ENCODE data around the gene CCDC74B. TPM values are rescaled to one million over a fixed set of nuclear protein-coding genes. Genes with fewer than 3 reads are reported as not detected.
"Not testable (repeated sequence)": the region's sequence is repeated elsewhere in the genome, so short reads cannot be mapped to it uniquely, and the experiment has no call there.

Gene CCDC74B
- total RNA-seq, 1 donor from 2014 or later, result 8.8 TPM

DNA sequence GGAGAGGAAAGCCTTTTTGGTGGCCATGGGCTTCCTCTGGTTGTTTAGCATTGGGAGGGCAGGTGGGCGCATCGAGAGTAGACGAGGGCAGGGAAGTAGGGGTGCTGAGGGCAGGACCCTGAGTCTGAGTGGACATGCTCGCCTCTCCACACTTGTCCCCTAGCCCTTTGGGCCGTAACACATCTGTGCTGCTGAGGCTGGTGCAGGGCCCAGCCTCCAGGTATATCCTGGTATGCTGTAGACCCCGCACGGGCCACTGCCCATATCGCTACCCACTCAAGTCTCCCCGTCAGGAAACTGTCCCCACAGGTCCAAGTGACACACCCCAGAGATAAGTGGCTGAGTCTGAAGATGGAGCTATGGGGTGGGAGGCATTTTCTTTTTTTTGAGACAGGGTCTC lies 13.7 kb upstream of the CCDC74B start:
- H3F3A ChIP-seq (ENCODE audit: low read depth), result no peaks in the 10 kb centered on the region
- H4K20me1 ChIP-seq (ENCODE audit: low read depth), result peaks cover 22% of the 10 kb centered on the region
- H3K9ac ChIP-seq, result no peak overlapping the region
- no peaks in the 10 kb centered on the region for H3K79me2 ChIP-seq (ENCODE audit: low read depth)
- Mint-ChIP-seq H3K27me3 (ENCODE audit: insufficient read depth, low read depth) (peaks cover 2% of the 10 kb centered on the region), H3K4me3 (no peak overlapping the region), H3K4me1 (no peaks in the 10 kb centered on the region), H3K9me3 (no peaks in the 10 kb centered on the region), H3K36me3 (peaks cover 2% of the 10 kb centered on the region), H3K27ac (no peak overlapping the region)
- H3K27ac ChIP-seq, result no peak overlapping the region
- no peak overlapping the region for H2AFZ ChIP-seq (replicated peaks)
- no peaks in the 10 kb centered on the region for H3K9me3 ChIP-seq (ENCODE audit: low read depth)
- H3K4me2 ChIP-seq, result no peak overlapping the region
- TF ChIP-seq, protein P1, sequence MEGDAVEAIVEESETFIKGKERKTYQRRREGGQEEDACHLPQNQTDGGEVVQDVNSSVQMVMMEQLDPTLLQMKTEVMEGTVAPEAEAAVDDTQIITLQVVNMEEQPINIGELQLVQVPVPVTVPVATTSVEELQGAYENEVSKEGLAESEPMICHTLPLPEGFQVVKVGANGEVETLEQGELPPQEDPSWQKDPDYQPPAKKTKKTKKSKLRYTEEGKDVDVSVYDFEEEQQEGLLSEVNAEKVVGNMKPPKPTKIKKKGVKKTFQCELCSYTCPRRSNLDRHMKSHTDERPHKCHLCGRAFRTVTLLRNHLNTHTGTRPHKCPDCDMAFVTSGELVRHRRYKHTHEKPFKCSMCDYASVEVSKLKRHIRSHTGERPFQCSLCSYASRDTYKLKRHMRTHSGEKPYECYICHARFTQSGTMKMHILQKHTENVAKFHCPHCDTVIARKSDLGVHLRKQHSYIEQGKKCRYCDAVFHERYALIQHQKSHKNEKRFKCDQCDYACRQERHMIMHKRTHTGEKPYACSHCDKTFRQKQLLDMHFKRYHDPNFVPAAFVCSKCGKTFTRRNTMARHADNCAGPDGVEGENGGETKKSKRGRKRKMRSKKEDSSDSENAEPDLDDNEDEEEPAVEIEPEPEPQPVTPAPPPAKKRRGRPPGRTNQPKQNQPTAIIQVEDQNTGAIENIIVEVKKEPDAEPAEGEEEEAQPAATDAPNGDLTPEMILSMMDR (IDR thresholded peaks at IDR 0.05), result no peak
- no peak for TF ChIP-seq EZH2 (IDR thresholded peaks at IDR 0.05)
- TF ChIP-seq EZH2phosphoT487 (IDR thresholded peaks at IDR 0.05), result no peak
- no peaks in the 10 kb centered on the region for H3K27me3 ChIP-seq
- no peak overlapping the region for H3K4me3 ChIP-seq
- H3K36me3 ChIP-seq, result no peaks in the 10 kb centered on the region
- no peaks in the 10 kb centered on the region for H3K4me1 ChIP-seq
- DNase-seq (ENCODE audit: low spot score), result no peak

GRCh38 chr2:130157825-130158514 lies 13.1 kb upstream of the CCDC74B start:
- H3K79me2 ChIP-seq (ENCODE audit: low read depth); H3K4me1 ChIP-seq; H2AFZ ChIP-seq (replicated peaks); H3K4me3 Mint-ChIP-seq; H3K27ac Mint-ChIP-seq; H3K9me3 ChIP-seq (ENCODE audit: low read depth); H3K27me3 Mint-ChIP-seq (ENCODE audit: insufficient read depth, low read depth); H3K4me1 Mint-ChIP-seq; H3K4me2 ChIP-seq; H3K9ac ChIP-seq; H3K4me3 ChIP-seq; H3K9me3 Mint-ChIP-seq; DNase-seq (ENCODE audit: low spot score); H3K36me3 Mint-ChIP-seq; H3F3A ChIP-seq (ENCODE audit: low read depth); H3K27me3 ChIP-seq; H3K36me3 ChIP-seq; H3K27ac ChIP-seq: not testable (repeated sequence)
- H4K20me1 ChIP-seq (ENCODE audit: low read depth), result peaks cover 22% of the 10 kb centered on the region

GRCh38 chr2:130157354-130157753 lies 12.4 kb upstream of the CCDC74B start:
- H3K27ac Mint-ChIP-seq; H3K36me3 Mint-ChIP-seq; H3F3A ChIP-seq (ENCODE audit: low read depth); H3K9ac ChIP-seq; H3K27me3 ChIP-seq; H3K36me3 ChIP-seq; H3K4me1 ChIP-seq; H3K9me3 ChIP-seq (ENCODE audit: low read depth); H3K4me3 ChIP-seq; H3K9me3 Mint-ChIP-seq; H3K4me1 Mint-ChIP-seq; H3K27ac ChIP-seq; H3K4me3 Mint-ChIP-seq; DNase-seq (ENCODE audit: low spot score); H2AFZ ChIP-seq (replicated peaks); H3K79me2 ChIP-seq (ENCODE audit: low read depth); H3K4me2 ChIP-seq; H3K27me3 Mint-ChIP-seq (ENCODE audit: insufficient read depth, low read depth): not testable (repeated sequence)
- H4K20me1 ChIP-seq (ENCODE audit: low read depth), result peaks cover 22% of the 10 kb centered on the region

DNA sequence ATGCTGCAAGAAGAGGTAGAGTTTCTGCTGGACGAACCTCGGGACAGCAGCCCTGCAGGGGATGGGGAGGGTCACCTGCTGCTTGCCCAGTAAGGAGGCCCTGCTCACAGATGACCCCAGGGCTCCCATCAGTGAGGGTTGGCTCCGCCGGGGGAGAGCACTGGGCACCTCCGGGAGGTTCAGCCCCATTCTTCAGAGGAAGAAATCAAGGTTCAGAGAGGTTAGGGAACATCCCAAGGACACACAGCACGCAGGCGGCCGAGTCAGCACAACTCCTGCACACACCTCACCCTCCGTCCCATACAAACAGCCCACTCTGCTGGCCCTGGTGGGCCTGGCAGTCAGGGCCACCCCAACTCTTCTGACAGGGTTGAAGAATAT lies 11.7 kb upstream of the CCDC74B start:
- Histone ChIP-seq H4K20me1 (ENCODE audit: low read depth) (peaks cover 22% of the 10 kb centered on the region), H2AFZ (replicated peaks) (no peak overlapping the region), H3K27me3 (no peaks in the 10 kb centered on the region), H3K27ac (no peak overlapping the region), H3K4me3 (no peak overlapping the region), H3K4me2 (no peak overlapping the region), H3K79me2 (ENCODE audit: low read depth) (no peaks in the 10 kb centered on the region), H3K4me1 (no peaks in the 10 kb centered on the region), H3K36me3 (no peaks in the 10 kb centered on the region), H3K9ac (no peak overlapping the region), H3K9me3 (ENCODE audit: low read depth) (no peaks in the 10 kb centered on the region), H3F3A (ENCODE audit: low read depth) (no peaks in the 10 kb centered on the region)
- peaks cover 2% of the 10 kb centered on the region for H3K27me3 Mint-ChIP-seq (ENCODE audit: insufficient read depth, low read depth)
- H3K4me3 Mint-ChIP-seq, result no peak overlapping the region
- no peaks in the 10 kb centered on the region for H3K9me3 Mint-ChIP-seq
- no peak for TF ChIP-seq EZH2 (IDR thresholded peaks at IDR 0.05)
- TF ChIP-seq EZH2phosphoT487 (IDR thresholded peaks at IDR 0.05), result no peak
- TF ChIP-seq, protein P1 (IDR thresholded peaks at IDR 0.05), result no peak
- DNase-seq (ENCODE audit: low spot score), result no peak
- no peak overlapping the region for H3K27ac Mint-ChIP-seq
- H3K4me1 Mint-ChIP-seq, result no peaks in the 10 kb centered on the region
- H3K36me3 Mint-ChIP-seq, result peaks cover 2% of the 10 kb centered on the region

Measured in neural progenitor cell (in vitro differentiated cells).